ENCODE data around the gene SDHAF2. TPM values are rescaled to one million over a fixed set of nuclear protein-coding genes. Genes with fewer than 3 reads are reported as not detected.
"Not testable (repeated sequence)": the region's sequence is repeated elsewhere in the genome, so short reads cannot be mapped to it uniquely, and the experiment has no call there.

The SDHAF2 gene
- 10 to 100 TPM; 41.7 to 44.4 TPM for total RNA-seq

DNA sequence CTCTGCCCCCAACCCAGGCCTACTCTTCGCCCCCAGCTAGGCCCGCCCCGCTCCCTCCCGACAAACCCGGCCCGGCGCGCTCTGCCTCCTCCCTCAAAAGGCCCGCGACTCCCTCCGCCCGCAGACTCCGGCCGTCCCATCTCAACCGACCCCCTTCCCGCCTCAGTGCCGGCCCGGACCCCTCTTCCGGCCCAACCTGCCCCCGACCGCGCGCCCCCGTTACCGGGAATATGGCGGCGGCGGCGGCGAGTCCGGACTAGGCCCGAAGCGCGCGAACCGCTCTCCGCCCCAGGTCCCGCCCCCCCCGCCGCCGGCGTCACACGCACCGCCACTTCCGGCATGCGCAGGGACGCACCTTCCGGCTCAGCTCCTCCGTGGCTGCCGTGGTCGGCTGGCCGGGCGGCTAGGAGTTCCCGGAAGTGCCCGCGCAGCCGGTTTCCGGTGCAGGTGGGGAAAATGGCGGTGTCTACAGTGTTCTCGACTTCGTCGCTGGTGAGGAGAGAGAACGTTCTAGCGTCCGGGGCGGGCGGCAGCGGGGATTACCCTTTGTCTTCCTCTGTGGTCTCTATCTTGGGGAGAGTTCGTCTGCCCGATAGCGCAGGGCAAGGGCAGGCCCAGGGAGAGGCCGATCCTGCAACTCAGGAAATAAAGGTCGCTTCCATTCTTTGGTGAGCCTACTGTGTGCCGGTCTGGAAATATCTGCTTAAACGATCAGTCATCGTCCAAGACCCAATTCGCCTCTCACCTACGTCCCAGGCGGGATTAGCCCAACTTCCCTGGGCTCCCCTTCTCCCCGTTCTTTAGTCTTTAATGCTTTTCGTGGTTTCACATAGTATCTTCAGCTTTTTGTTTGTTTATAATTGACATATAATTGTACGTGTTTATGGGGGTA, at the start of gene SDHAF2, which contains the start of gene CPSF7:
SDHAF2 (plus strand) TSS at position 434 of the 892 bp plus-strand sequence; CDS start at position 457, 23 bp downstream.
CPSF7 (minus strand) TSS at position 285 of the 892 bp plus-strand sequence. CDS start 740 bp downstream, outside the sequence.
- peaks cover 44% of the 10 kb centered on the region for H3K36me3 Mint-ChIP-seq
- peak; percentile 100 for DNase-seq
- no peaks in the 10 kb centered on the region for H3K27me3 Mint-ChIP-seq
- peaks cover 57% of the 10 kb centered on the region for H3K4me1 Mint-ChIP-seq
- peak within 1 kb of the TSS; percentile 99 for H3K4me3 Mint-ChIP-seq
- no peaks in the 10 kb centered on the region for H3K9me3 Mint-ChIP-seq
- H3K27ac Mint-ChIP-seq = peak within 1 kb of the TSS; percentile 99

DNA sequence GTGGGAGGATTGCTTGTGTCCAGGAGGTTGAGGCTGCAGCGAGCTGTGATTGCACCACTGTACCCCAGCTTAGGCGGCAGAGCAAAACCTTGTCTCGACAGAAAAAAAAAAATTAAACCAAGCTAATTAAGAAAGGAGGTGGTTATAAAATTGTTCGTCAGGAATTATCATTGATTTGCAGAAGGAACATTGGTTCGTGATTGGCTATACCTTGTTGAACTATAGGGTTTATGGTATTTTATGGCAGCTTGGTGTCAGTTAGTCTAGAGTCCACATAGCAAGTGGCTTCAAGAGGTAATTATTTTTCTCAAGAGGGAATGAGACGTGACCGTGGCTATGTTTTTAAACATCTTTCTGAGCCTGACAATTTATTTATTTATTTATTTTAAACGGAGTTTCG, 49.0 kb upstream of the SDHAF2 start:
- Mint-ChIP-seq H3K27ac (no peak overlapping the region), H3K4me3 (no peak overlapping the region), H3K36me3 (peaks cover 5% of the 10 kb centered on the region), H3K4me1 (peaks cover 1% of the 10 kb centered on the region), H3K9me3 (no peaks in the 10 kb centered on the region), H3K27me3 (no peaks in the 10 kb centered on the region)
- no peak for DNase-seq

DNA sequence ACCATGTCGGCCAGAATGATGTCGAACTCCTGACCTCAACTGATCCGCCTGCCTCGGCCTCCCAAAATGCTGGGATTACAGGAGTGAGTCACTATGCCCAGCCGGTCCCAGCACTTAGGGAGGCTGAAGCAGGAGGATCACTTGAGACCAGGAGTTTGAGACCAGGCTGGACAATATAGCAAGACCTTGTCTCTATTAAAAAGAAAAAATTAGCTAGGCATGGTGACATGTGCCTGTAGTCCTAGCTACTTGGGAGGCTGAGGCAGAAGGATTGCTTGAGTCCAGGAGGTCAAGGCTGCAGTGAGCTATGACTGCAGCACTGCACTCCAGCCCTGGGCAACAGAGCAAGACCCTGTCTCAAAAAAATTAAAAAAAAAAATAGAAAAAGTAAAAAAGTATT, 46.1 kb upstream of the SDHAF2 start:
- H3K27ac Mint-ChIP-seq, H3K9me3 Mint-ChIP-seq: not testable (repeated sequence)

DNA sequence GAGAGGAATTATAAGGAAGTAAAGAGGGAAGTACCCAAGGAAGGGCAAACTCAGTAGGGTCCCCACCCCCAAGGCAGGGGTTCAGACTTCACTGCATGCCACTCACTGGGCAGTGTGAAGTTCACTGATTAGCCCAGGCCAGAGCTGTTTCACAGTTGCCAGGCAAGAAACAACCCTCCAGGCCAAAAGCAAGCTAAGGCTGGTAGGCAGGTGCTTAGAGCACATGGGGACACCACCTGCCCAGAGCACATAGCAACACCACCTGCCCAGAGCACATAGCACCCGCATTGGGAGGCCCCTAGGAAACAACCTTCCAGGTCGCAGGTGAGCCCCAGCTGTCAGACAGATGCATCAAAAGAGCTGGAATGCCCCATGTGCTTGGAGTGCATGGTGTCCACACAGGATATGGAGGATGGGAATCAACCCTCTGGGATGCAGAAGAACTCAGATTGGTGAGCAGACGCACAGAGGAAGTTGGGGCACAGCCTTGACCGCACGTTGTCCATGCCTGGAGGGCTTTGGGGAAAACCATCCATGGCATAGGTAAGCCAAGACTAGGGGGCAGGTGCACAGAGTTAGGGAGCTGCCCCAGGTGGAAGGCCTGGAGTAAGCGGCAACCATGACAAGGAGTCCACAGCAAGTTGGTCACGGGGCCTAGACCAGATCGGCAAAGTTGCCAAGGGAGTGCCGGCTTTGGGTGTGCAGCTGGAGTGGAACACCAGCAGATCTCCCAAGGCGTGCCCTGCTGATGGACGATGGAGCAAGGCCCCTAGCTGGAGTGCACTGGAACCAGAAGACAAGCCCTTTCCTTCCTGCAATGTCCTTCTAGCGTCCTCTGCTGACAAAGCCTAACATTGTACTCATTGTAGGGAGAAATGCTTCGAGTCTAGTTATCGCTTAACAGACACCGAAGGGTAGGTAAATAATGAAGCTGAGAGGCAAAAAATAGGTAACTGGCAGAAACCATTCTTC, 45.4 kb upstream of the SDHAF2 start:
- Mint-ChIP-seq H3K9me3 (no peaks in the 10 kb centered on the region), H3K36me3 (no peaks in the 10 kb centered on the region), H3K4me1 (peaks cover 1% of the 10 kb centered on the region), H3K27ac (no peak overlapping the region), H3K27me3 (no peaks in the 10 kb centered on the region), H3K4me3 (no peak overlapping the region)
- no peak for DNase-seq

More for the DNA sequence above, 46.1 kb upstream of the SDHAF2 start:
- H3K27me3 Mint-ChIP-seq, H3K4me1 Mint-ChIP-seq, H3K36me3 Mint-ChIP-seq, H3K4me3 Mint-ChIP-seq, DNase-seq: not testable (repeated sequence)

DNA sequence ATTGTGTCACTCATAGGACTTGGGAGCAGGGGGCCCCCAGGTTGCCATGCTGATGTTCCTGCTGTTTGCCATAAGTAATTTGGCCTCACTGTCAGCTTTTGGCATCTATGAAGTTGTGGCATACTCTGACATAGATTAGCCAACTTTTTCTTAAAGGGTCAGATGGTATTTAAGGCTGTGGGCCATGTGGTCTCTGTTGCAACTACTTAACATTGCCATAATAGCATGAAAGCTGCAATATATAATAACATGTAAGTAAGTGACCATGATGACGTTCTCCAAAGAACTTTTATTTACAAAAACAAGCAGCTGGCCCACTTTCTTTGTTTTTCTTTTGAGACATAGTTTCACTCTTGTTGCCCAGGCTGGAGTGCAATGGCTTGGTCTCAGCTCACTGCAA, 39.8 kb upstream of the SDHAF2 start:
- Mint-ChIP-seq H3K27ac (no peak overlapping the region), H3K9me3 (no peaks in the 10 kb centered on the region), H3K36me3 (peaks cover 11% of the 10 kb centered on the region), H3K4me1 (peaks cover 21% of the 10 kb centered on the region), H3K27me3 (no peaks in the 10 kb centered on the region), H3K4me3 (no peak overlapping the region)
- no peak for DNase-seq

DNA sequence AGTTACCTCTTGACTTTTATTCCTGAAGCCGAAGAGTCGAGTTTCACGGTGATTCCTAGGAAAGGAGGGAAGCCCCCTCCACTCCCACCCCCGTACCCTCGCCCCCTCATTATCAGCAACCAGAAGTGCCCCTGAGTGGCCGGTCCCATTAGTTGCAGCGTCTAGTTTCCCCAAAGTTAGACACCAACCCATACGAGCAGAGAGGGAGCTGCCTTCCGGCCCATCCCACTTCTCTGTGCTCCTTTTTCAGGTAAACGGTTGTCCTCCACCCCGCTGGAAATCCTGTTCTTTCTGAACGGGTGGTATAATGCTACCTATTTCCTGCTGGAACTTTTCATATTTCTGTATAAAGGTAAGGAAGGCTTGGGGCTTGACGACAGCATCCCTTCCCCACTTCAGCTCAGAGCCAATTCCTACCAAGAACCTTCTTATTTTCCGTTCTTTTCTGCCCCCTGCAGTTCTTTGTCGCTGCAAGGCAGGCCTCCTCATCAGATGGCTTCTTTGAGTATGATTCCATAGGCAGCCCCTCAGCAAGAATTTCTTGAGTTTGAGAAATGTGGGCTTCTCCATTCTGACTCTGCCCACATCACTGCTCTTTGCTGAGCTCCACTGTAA, 36.8 kb upstream of the SDHAF2 start:
- H3K27ac Mint-ChIP-seq = peak overlapping the region; percentile 93
- peaks cover 13% of the 10 kb centered on the region for H3K36me3 Mint-ChIP-seq
- peaks cover 21% of the 10 kb centered on the region for H3K4me1 Mint-ChIP-seq
- no peaks in the 10 kb centered on the region for H3K9me3 Mint-ChIP-seq
- peak overlapping the region; percentile 86 for H3K4me3 Mint-ChIP-seq
- no peaks in the 10 kb centered on the region for H3K27me3 Mint-ChIP-seq
- no peak for DNase-seq

DNA sequence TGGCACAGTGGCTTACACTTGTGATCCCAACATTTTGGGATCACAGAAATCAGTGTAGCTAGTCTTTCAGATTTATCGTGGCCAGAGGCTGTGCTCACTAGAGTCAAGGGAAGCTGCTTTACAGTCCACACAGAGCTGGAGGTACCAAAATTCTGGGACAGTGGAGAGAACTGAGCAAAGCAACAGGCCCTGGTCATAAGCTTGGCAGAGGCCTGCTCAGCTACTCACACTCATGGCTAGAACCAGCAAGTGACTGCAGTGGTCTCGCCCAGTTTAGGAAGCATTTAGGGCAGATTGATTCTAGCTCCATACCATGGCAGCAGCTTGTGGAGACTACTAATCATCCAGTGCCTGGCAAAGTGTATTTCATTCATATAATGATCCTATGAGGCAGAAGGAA, 28.8 kb upstream of the SDHAF2 start:
- Mint-ChIP-seq H3K27me3 (no peaks in the 10 kb centered on the region), H3K4me1 (no peaks in the 10 kb centered on the region), H3K27ac (peak overlapping the region; percentile 1), H3K9me3 (no peaks in the 10 kb centered on the region), H3K4me3 (no peak overlapping the region), H3K36me3 (peaks cover 17% of the 10 kb centered on the region)
- DNase-seq = no peak

DNA sequence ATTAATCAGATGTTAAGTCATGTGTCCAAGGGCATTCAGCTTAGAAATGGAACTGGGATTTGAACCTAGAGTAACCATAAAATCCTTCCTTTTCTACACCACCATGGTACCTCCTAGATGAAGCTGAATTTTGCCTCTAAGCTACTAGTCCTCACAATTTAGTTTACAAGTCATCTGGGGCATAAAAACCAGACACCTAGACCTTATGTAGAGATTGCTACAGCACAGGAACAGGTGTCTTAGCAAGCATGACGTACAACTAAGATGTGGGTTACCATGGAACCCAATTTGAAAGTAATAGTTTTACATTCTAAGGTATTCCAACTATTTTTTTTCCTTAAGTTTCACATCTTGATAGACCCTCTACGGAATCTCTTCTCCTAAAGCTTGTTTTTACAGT, 28.4 kb upstream of the SDHAF2 start:
- Mint-ChIP-seq H3K27ac (peak overlapping the region; percentile 28), H3K4me3 (no peak overlapping the region), H3K9me3 (no peaks in the 10 kb centered on the region), H3K27me3 (no peaks in the 10 kb centered on the region), H3K4me1 (no peaks in the 10 kb centered on the region), H3K36me3 (peaks cover 17% of the 10 kb centered on the region)
- no peak for DNase-seq

DNA sequence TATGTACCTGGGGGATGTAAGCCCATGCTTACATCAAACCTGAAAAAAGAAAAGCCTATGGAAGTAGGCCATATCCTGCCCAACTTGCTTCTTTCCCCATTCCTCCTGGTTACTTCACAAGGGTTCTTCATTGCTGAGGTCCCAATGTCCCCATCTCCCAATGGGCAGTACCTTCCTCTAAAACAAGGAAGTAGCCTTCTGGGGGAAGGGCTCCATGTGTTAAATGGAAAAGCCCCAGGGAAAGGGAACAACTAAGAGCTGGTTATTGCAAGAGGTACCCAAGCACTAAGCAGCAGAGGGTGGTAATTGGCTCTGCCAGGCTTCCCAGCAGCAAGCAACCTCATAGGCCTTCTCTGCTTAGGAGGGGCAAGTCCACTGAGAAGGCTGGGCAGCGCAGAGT, 26.3 kb upstream of the SDHAF2 start:
- Mint-ChIP-seq H3K27me3 (no peaks in the 10 kb centered on the region), H3K4me1 (peaks cover 1% of the 10 kb centered on the region), H3K36me3 (peaks cover 24% of the 10 kb centered on the region), H3K27ac (peak overlapping the region; percentile 45), H3K4me3 (no peak overlapping the region), H3K9me3 (no peaks in the 10 kb centered on the region)
- DNase-seq = no peak

DNA sequence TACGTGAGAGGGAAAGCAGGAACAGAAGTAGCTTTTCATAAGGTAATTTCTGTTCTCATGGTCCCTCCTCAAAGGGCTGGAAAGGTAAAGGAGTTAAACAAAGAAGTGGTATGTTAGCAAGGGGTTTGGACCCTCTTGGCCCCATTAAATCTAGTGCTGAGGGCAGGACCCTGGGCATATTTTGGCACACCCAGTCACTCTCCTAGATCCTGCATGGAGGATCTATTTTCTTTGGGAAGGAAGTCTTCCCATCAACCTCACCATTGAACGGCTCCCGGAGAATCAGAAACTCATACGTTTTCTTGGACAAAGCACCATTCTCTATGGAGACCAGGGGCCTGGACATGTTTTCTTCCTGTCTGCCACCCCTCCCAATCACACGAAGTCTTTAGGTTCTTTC, 25.8 kb upstream of the SDHAF2 start:
- H3K27ac Mint-ChIP-seq = peak overlapping the region; percentile 45
- H3K36me3 Mint-ChIP-seq = peaks cover 24% of the 10 kb centered on the region

DNA sequence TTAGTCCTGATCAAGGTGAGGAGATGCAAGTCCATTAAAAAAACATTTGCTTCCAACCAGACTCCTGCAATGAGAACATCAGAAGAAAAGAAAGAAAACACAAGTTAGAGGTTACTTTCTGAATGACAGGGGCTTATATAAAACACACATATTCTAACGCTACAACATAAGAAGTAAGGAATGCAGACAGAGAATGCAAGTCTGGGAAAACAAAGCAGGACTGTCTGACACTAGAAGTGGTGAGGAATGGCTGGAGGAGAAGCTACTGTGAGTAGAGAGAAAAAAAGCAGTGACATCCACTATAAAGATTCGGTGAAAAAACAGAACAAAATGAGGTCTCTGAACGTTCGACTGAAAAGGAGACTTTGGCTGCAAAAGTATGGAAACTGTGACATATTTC, 25.3 kb upstream of the SDHAF2 start:
- Mint-ChIP-seq H3K36me3 (peaks cover 24% of the 10 kb centered on the region), H3K27ac (peak overlapping the region; percentile 62), H3K27me3 (no peaks in the 10 kb centered on the region), H3K4me3 (no peak overlapping the region), H3K4me1 (peaks cover 1% of the 10 kb centered on the region), H3K9me3 (no peaks in the 10 kb centered on the region)
- no peak for DNase-seq

More for the DNA sequence above, 25.8 kb upstream of the SDHAF2 start:
- Mint-ChIP-seq H3K9me3 (no peaks in the 10 kb centered on the region), H3K4me1 (peaks cover 1% of the 10 kb centered on the region), H3K27me3 (no peaks in the 10 kb centered on the region), H3K4me3 (no peak overlapping the region)
- no peak for DNase-seq

DNA sequence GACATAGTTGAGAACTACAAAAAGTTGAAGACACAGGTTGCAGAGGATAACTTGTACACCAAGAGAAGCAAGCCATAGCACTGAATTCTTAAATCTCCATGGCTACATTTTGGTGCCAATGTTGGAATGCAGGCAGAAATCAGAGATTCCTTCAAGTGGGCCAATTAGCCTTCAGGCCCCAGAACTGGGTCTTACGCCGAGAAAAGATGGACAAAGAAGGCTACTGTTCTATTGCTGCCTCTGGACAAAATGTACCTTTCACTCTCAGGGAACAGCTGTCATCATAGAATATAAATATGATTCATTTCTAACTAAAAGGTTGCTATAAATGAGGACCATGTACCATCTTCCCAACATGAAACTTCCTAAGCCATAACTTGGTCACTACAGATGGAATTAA, 23.9 kb upstream of the SDHAF2 start:
- no peaks in the 10 kb centered on the region for H3K9me3 Mint-ChIP-seq
- no peak overlapping the region for H3K4me3 Mint-ChIP-seq
- peaks cover 1% of the 10 kb centered on the region for H3K4me1 Mint-ChIP-seq
- no peaks in the 10 kb centered on the region for H3K27me3 Mint-ChIP-seq
- no peak for DNase-seq
- H3K27ac Mint-ChIP-seq = no peak overlapping the region
- peaks cover 32% of the 10 kb centered on the region for H3K36me3 Mint-ChIP-seq

DNA sequence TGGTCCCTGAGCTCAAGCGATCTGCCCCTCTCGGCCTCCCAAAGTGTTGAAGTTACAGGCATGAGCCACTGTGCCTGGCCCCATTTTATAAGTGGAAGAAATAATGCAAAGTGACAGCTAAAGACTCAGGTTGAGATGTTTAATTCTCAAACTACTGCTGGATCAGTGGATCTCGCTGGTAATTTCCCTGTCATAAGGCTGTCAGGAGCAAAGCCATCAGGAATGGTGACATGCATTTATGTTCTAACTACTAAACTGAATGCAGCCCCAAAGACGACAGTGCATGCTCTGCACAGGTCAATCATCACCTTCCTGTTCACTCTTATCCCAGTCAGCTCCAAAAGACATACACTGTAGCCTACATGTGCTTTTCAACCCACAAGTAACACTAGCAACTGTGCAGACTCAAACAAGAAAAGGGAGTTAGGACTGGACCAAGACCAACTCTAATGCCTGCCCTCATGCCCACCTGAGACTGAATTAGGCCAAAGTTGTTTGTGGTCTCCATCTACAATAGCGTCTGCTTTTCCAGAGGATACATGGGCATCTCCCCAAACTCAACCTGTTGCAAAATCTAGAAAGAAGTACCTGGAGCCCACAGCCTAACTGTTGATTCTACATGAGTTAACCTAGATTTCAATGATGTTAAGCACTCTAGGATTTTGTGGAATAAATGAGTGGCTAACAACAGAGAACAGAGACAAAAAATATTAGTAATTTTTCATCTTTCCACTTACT, 22.8 kb upstream of the SDHAF2 start:
- Mint-ChIP-seq H3K27me3 (no peaks in the 10 kb centered on the region), H3K9me3 (no peaks in the 10 kb centered on the region), H3K27ac (peak overlapping the region; percentile 35), H3K4me1 (peaks cover 1% of the 10 kb centered on the region), H3K4me3 (no peak overlapping the region), H3K36me3 (peaks cover 37% of the 10 kb centered on the region)
- DNase-seq = no peak

DNA sequence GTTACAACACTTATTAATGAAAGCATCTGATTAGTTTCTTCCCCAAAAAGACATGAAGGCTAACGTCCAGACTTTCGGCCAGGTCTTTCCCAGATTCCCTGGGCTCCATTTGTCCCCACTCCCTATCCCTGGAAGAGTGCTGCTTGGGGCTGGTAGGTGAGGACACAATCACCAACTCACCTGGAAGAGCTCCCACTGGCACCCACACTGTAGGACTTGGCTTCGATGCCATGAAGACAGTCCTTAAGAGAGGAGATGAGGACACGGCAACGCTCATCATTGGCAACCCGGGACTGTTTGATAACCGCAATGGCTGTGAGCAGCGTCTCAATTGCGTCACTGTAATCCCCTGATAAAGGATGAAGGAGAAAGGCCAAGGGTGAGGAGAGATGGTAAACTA, 18.3 kb upstream of the SDHAF2 start:
- no peaks in the 10 kb centered on the region for H3K9me3 Mint-ChIP-seq
- no peaks in the 10 kb centered on the region for H3K27me3 Mint-ChIP-seq
- peaks cover 44% of the 10 kb centered on the region for H3K36me3 Mint-ChIP-seq
- peaks cover 12% of the 10 kb centered on the region for H3K4me1 Mint-ChIP-seq
- DNase-seq = no peak
- no peak overlapping the region for H3K4me3 Mint-ChIP-seq
- no peak overlapping the region for H3K27ac Mint-ChIP-seq

All from activated naive CD8-positive, alpha-beta T cell treated with anti-CD3 and anti-CD28 coated beads for 36 hours (primary cell).